Activated T-helper 1 cell treated with Interleukin-2 at 50 U/mL for 16 hours (primary cell): ENCODE results near the gene SLC4A9.
"Not testable (repeated sequence)": the region's sequence is repeated elsewhere in the genome, so short reads cannot be mapped to it uniquely, and the experiment has no call there.

Source experiments
- DNase-seq: peaks from one replicate; pipeline ENCODE4 v3.0.0-alpha.2; 2020; ENCODE audit warnings: low read depth

The SLC4A9 gene

DNA sequence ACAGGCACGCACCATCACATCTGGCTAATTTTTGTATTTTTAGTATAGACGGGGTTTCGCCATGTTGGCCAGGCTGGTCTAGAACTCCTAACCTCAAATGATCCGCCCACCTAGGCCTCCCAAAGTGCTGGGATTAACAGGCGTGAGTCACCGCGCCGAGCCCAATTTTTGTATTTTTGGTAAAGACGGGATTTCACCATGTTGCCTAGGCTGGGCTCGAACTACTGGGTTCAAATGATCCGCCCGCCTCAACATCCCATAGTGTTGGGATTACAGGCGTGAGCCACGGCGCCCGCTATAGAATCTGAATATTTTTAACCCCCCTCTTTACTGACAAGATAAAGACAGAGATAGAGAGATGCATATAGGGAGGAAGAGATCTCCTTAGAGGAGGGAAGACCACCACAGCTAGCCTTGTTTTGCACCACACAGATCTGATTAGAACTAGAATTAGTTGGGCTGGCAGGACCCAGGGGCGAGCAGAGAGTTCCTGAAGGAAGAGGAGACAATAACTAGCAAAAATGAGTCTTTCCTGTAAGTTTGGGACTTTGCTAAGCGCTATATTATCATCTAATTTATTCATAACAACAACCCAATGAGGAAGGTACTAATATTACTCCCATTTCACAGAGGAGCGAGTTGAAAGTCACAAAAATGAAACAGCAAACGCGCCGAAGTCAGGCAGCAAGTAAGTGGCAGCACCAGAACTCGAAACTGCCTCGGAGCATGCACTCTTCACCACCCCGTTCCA, 40.2 kb downstream of the SLC4A9 start:
- no peak for DNase-seq

DNA sequence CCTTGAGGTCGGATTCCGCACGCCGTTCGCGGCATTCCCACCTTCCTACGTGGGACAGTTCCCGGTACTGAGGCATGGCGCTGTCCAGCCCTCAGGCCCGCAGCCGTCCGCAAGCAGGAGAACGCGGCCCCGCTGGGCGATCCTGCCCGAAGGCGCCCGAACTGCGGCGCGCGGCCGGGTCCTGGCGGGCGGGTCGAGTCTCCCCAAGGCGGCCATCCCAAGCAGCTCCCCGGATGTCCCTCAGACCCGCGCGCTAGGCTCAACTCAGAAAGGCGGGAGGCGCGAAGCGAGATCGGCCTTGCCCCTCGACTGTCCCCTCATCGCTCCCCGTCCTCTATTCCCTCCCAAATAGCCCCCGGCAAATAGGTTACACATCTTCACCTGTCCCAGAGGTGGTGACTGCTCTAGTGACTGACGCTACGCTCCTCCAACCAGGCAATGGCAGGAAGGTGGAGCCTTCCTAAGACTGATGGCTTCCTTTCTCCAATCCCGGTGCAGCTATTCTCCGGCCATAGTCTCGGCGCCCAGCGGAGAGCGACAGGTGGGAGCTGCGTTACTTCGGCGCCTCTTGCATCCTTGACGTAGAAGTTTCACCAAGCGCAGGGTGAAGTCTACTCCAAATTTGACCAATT, 40.9 kb downstream of the SLC4A9 start:
- DNase-seq = peak; percentile 72

DNA sequence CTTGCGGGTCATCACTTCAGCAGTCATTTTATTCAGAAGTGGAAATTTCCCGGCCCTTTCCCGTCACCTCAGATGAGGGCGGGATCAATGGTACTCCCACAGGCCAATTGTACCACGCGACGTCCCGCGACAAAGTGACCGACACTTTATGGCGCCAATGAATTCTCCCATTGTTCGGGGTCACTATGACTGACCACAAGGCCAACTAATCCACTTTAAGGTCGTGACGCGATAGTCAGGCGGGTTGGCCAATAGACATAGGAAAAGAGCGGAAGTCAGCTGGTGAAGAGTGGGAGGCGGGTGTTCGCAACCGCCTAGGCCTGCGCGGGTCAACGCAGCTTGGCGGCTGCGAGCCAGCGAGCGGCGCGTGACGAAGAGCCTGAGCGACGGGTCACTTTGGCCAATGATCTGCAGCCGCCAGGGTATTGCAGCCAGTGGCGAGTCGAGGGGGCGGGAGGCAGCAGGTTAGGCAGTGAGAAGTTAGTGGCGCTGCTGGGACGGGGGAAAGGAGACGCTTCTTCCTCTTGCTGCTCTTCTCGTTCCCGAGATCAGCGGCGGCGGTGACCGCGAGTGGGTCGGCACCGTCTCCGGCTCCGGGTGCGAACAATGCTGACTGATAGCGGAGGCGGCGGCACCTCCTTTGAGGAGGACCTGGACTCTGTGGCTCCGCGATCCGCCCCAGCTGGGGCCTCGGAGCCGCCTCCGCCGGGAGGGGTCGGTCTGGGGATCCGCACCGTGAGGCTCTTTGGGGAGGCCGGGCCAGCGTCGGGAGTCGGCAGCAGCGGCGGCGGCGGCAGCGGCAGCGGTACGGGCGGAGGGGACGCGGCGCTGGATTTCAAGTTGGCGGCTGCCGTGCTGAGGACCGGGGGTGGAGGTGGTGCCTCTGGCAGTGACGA, 41.6 kb downstream of the SLC4A9 start, which contains the start of gene ANKHD1:
Gene ANKHD1, plus strand, starts transcription at position 472 of the 896 bp plus-strand sequence. Its CDS starts 135 bp downstream, at position 607.
- DNase-seq = peak; percentile 96

DNA sequence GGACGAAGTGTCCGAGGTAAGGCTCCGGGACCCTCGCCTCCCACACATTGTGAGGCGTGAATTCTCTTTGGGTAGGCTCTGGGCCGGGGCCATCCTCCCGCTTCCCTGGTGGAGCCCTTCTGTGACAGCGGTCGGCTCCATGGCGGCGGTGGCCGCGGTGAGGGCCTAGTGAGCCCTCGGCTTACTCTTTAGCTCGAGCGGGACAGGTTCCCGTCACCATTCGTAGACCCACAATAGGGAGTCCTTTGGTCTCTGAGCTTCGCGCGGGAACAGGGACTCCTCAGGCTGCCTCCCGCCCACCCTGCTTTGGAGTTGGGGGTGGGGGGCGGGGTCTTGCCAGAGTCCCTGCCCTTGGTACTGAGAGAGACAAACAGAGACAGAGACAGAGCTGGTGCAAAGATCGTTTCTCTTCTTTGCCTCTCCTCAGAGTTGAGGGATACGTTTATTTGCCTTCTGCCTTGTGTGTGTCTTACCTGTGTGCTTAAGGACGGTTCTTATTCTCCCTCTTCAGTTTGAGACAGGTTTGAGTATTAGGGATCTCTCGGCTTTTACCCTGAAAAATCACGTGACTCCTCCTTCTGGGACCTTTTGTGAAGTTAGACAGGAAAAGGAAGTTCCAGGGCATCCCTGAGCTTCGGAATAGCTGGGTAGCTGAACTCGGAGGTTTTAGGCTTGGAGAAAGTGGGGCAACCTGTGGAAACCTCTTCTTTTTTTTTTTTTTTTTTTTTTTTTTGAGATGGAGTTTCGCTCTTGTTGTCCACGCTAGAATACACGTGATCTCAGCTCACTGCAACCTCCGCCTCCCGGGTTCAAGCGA, 42.5 kb downstream of the SLC4A9 start:
- peak; percentile 17 for DNase-seq

DNA sequence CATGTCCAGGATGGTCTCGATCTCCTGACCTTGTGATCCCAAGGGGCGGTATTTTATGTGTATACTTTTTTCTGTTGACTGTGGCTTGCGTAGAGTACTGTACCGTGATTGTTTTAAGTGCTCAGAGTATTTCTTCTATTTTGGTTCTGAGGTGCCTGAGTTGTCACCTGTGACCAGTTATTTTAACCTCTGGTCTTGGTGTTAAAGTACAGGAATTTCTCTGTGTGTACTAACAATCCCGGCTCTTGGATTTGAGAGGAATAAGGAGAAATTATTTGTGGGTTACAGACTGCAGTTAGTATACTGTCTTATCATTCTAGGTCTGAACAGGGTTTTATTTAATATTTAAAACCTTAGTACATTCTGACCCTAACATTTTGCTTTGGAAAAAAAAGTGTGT, 43.6 kb downstream of the SLC4A9 start:
- DNase-seq = no peak

DNA sequence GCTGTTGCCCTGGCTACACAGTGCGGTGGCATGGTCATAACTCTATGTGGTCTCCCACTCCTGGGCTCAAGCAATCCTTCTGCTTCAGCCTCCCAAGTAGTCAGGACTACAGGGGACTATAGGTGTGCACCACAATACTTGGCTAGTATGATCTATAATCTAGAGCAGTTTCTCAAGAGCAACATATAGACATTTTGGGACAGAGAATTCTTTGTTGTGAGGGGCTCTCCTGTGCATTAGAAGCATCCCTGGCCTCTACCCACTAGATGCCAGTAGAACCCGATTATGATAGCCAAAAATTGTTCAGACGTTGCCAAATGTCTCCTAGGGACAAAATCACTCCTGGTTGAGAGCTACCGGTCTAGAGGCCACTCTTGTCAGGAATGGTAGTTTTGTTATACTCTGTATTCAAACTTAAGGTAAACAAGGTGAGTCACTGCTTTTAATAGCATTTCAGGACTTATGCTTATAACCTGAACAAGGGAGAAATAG, 48.8 kb downstream of the SLC4A9 start:
- no peak for DNase-seq

DNA sequence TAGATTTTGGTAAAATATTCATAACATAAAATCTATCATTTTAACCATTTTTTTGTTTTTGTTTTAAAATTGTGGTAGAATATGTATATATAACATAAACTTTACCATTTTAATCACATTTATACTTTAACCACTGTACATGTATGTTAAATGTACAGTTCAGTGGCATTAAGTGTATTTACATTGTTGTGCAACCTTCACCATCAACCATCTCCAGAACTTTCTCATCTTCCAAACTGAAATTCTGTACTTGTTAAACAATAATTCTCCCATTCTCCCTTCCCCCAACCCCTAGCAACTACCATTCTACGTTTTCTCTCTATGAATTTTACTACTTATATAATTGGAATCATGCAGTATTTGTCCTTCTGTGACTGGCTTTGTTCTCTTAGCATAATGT, 53.2 kb downstream of the SLC4A9 start:
- no peak for DNase-seq

DNA sequence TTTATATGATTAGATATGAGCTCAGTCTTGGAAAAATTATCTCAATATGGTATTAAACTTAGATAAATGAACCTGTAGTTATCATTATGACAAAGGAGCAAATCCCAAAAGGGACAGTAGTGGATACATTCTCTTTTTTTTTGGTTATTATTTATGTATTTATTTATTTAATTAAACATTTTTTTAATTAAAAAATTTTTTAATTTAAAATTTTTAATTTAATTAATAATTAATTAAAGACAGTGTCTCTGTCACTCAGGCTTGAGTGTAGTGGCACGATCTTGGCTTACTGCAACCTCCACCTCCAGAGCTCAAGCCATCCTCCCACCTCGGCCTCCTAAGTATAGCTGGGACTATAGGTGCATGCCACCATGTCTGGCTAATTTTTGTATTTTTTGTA, 57.2 kb downstream of the SLC4A9 start:
- DNase-seq = no peak

DNA sequence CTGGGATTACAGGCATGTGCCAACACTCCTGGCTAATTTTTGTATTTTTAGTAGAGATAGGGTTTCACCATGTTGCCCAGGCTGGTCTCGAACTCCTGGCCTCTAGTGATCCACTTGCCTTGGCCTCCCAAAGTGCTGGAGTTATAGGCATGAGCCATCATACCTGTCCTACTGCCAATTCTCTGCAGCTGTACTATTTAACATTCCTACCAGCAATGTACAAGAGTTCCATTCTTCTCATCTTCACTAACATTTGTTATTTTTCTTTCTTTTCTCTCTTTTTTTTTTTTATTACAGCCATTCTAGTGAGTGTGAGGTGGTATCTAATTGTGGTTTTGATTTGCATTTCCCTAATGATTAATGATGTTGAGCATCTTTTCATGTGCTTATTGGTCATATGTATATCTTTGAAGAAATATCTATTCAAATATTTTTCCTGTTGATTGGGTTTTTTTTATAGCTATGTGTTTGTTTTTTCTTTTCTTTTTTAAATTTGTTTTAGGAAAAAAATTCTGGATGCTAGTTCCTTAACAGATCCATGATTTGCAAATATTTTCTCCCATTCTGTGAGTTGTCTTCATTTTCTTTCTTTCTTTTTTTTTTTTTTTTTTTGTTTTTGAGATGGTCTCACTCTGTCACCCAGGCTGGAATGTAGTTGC, 59.0 kb downstream of the SLC4A9 start:
- no peak for DNase-seq

DNA sequence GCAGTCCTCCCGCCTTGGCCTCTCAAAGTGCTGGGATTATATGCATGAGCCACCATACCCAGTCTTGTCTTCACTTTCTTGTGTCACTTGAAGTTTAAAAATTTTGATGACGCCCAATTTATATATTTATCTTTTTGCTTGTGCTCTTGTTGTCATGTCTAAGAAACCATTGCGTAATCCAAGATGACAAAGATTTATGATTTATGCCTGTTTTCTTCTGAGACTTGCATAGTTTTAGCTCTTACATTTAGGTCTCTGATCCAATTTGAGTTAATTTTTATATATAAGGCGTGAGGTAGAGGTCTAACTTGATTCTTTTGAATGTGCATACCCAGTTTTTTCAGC, 60.2 kb downstream of the SLC4A9 start:
- no peak for DNase-seq

DNA sequence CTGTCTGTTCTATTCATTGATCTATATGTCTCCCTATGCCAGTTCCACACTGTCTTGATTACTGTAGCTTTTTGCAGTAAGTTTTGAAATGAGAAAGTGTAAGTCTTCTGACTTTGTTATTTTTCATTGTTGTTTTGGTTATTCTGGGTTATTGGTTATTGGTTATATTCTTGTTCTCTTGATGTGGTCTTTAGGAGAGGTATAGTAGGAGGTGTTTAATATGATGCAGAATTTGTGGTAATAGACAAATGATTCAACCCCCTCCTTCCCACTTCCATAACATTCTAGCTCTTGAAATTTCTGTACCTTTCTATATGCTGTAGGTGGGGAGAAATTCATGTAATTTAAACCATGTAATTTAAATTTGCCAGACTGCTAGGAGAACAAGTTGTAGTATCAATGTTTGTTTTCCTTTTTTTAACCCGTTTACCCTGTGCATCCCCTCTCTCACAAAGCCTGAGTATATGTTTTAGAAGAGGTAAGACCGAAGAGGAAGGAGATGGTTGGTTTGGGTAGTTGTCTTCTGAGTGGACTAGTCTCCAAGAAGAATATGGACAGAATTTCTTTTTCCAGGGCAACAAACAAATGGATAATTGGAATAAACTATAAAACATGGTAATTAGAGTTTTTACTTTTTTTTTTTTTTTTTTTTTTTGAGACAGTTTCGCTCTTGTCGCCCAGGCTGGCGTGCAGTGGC, 60.8 kb downstream of the SLC4A9 start:
- DNase-seq = no peak

DNA sequence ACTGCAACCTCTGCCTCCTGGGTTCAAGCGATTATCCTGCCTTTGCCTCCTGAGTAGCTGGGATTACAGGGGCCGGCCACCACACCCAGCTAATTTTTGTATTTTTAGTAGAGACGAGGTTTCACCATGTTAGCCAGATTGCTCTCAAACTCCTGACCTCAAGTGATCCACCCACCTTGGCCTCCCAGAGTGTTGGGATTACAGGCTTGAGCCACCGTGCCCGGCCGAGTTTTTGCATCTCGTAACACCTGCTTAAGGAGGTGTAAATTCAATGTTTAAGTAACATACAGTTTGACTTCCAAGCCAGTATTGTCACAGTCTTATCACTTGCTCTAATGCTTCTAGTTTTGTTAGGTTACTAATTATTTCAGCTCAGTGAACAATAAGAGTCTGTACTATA, 61.4 kb downstream of the SLC4A9 start:
- not testable (repeated sequence) for DNase-seq

DNA sequence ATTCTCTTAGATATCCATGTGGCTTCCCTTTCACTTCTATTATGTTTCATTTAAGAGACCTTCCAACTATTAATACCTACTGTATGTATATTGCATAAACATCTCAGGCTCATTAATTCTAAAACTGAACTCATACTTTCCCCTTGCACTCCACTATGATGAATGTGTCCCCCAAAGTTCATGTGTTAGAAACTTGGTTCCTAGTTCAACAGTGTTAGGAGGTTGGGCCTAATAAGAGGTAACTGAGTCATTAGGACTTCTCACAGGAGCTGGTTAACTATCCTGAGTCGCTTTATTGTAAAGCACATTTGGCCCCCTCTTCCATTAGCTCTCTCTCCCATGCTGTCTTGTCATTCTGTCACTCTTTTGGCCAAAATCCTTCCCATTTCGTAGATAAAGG, 63.6 kb downstream of the SLC4A9 start:
- no peak for DNase-seq

DNA sequence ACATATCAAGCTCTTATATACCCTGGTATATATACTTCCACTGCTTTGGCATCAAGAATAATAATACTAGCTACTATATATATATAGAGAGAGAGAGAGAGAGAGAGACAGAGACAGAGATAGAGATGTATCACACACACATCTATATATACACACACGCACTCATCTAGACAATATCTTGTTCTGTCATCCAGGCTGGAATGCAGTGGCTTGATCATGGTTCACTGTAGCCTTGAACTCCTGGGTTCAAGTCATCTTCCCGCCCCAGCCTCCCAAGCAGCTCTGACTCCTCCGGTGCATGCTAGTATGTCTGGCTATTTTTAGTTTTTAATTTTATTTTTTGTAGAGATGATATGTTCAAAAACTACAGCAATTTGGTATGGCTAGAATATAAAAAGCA, 64.1 kb downstream of the SLC4A9 start:
- DNase-seq = no peak
